Measurements from ENCODE around the gene ACVR1. TPM values are rescaled to one million over a fixed set of nuclear protein-coding genes. Genes with fewer than 3 reads are reported as not detected.

ACVR1 gene
- total RNA-seq, 1 donor from 2014 or later = 24.3 TPM

- H3K36me3 Mint-ChIP-seq (ENCODE audit: insufficient read depth) = peaks cover 2% of the 10 kb centered on the region
- H3K4me1 Mint-ChIP-seq (ENCODE audit: low read depth) = no peaks in the 10 kb centered on the region
- peaks cover 11% of the 10 kb centered on the region for H3K9me3 Mint-ChIP-seq (ENCODE audit: low read depth)
- no peak for DNase-seq (ENCODE audit: low spot score, unreplicated experiment)
- H3K4me3 Mint-ChIP-seq (ENCODE audit: low read depth) = no peak overlapping the region
- no peaks in the 10 kb centered on the region for H3K27me3 Mint-ChIP-seq
- no peak for TF ChIP-seq CTCF (IDR thresholded peaks at IDR 0.05; ENCODE audit: unreplicated experiment)
- no peak overlapping the region for H3K27ac Mint-ChIP-seq
These were observed 180.1 kb downstream of the ACVR1 start for GRCh38 chr2:157696036-157696435.

GRCh38 chr2:157692768-157693167, 183.4 kb downstream of the ACVR1 start:
- Mint-ChIP-seq H3K36me3 (ENCODE audit: insufficient read depth) (no peaks in the 10 kb centered on the region), H3K9me3 (ENCODE audit: low read depth) (no peaks in the 10 kb centered on the region), H3K27me3 (no peaks in the 10 kb centered on the region), H3K4me1 (ENCODE audit: low read depth) (no peaks in the 10 kb centered on the region), H3K4me3 (ENCODE audit: low read depth) (no peak overlapping the region), H3K27ac (no peak overlapping the region)
- DNase-seq (ENCODE audit: low spot score, unreplicated experiment) = no peak
- TF ChIP-seq CTCF (IDR thresholded peaks at IDR 0.05; ENCODE audit: unreplicated experiment) = no peak

- H3K27ac Mint-ChIP-seq = no peak overlapping the region
- H3K36me3 Mint-ChIP-seq (ENCODE audit: insufficient read depth) = no peaks in the 10 kb centered on the region
- no peak overlapping the region for H3K4me3 Mint-ChIP-seq (ENCODE audit: low read depth)
- no peaks in the 10 kb centered on the region for H3K9me3 Mint-ChIP-seq (ENCODE audit: low read depth)
- DNase-seq (ENCODE audit: low spot score, unreplicated experiment) = no peak
- H3K27me3 Mint-ChIP-seq = peaks cover 4% of the 10 kb centered on the region
- H3K4me1 Mint-ChIP-seq (ENCODE audit: low read depth) = no peaks in the 10 kb centered on the region
- no peak for TF ChIP-seq CTCF (IDR thresholded peaks at IDR 0.05; ENCODE audit: unreplicated experiment)
These were observed 184.4 kb downstream of the ACVR1 start for GRCh38 chr2:157691695-157692094.

GRCh38 chr2:157691131-157691530, 185.0 kb downstream of the ACVR1 start:
- Mint-ChIP-seq H3K4me1 (ENCODE audit: low read depth) (no peaks in the 10 kb centered on the region), H3K36me3 (ENCODE audit: insufficient read depth) (no peaks in the 10 kb centered on the region), H3K4me3 (ENCODE audit: low read depth) (no peak overlapping the region), H3K9me3 (ENCODE audit: low read depth) (no peaks in the 10 kb centered on the region), H3K27me3 (peaks cover 8% of the 10 kb centered on the region), H3K27ac (no peak overlapping the region)
- no peak for TF ChIP-seq CTCF (IDR thresholded peaks at IDR 0.05; ENCODE audit: unreplicated experiment)
- DNase-seq (ENCODE audit: low spot score, unreplicated experiment) = no peak

Other genes with a start within 250 kb of the ACVR1 start
- gene ACVR1C, start 247.5 kb downstream of the ACVR1 start, total RNA-seq = 2.4 TPM in 2 replicates
- gene UPP2, start 225.5 kb upstream of the ACVR1 start, total RNA-seq = not detected in 2 replicates

All from progenitor cell of endocrine pancreas (in vitro differentiated cells).